K562 (cell line): ENCODE measurements around the gene RSPRY1. TPM values are rescaled to one million over a fixed set of nuclear protein-coding genes. Genes with fewer than 3 reads are reported as not detected.

Source experiments
- ATAC-seq: fragments of 200-7000 bp; cut with Tn5 transposase; 3 replicates; pipeline ENCODE4 v1.9.1; 2020; ENCODE audit warnings: moderate library complexity
- BruUV-seq: library from RNA; stranded (reverse); fragments of 400-500 nt; replicated peaks from 2 replicates; lab custom pipeline; 2021; lab: Mats Ljungman, UMichigan
- CTCF ChIA-PET: fragments of 300-600 bp; formaldehyde crosslinking; extraction: SDS; loops from one replicate; lab custom pipeline; 2021; ENCODE audit warnings: low intra/inter-chr PET ratio; lab: Yijun Ruan, JAX
- POLR2A ChIA-PET: fragments of 300-600, 350-650 bp; sonication (Branson Sonifier 250); formaldehyde crosslinking; extraction: SDS; loops from one replicate; lab custom pipeline; 2021; ENCODE audit warnings: antibody characterized with exemption, inconsistent platforms; lab: Yijun Ruan, JAX
- DNase-seq, 4 experiments: peaks; one replicate each; pipeline versions ENCODE4 v3.0.0 to v3.0.0-alpha.2; 2011 to 2018; ENCODE audit warnings: low spot score in 3 of 4, mixed read lengths in 3 of 4; ENCODE audit errors: extremely low read depth in 1 of 4
- FAIRE-seq: peaks from 2 replicates; lab custom pipeline; 2011; peaks lifted over from hg19 to GRCh38; lab: Jason Lieb, UNC
- H2AFZ ChIP-seq: 2 replicates; pipeline ENCODE4 v1.6.0; 2011; ENCODE audit warnings: low read depth, low read length, control low read depth, inconsistent platforms
- H3K27ac ChIP-seq: fragments of 200-600 bp; 3 replicates; pipeline ENCODE4 v1.8.0; 2011; ENCODE audit warnings: low read depth, mild to moderate bottlenecking, control low read depth, inconsistent platforms, low read length, moderate library complexity, mixed read lengths; ENCODE audit errors: extremely low read depth
- H3K27me3 ChIP-seq, 2 experiments: fragments of 300-600 bp in 1 of 2; 2 replicates in 1 of 2; 3 replicates in 1 of 2; pipeline versions ENCODE4 v1.6.0 to v1.8.0; 2011; ENCODE audit warnings: inconsistent platforms in 2 of 2, low read length in 2 of 2, mild to moderate bottlenecking in 1 of 2, mixed read lengths in 1 of 2, moderate library complexity in 1 of 2; ENCODE audit not compliant: control insufficient read depth in 2 of 2, insufficient read depth in 2 of 2
- H3K36me3 ChIP-seq: fragments of 300-600 bp; 3 replicates; pipeline ENCODE4 v1.8.0; 2011; ENCODE audit warnings: mild to moderate bottlenecking, low read length, inconsistent platforms; ENCODE audit not compliant: control insufficient read depth, insufficient read depth
- H3K4me1 ChIP-seq, 2 experiments: fragments of 200-600 bp in 1 of 2; replicated peaks in 1 of 2; 2 replicates in 1 of 2; 3 replicates in 1 of 2; pipeline versions ENCODE4 v1.5.1 to v1.8.0; 2011; ENCODE audit warnings: inconsistent platforms in 2 of 2, low read length in 2 of 2, mild to moderate bottlenecking in 1 of 2, mixed read lengths in 1 of 2, moderate library complexity in 1 of 2; ENCODE audit not compliant: control insufficient read depth in 2 of 2, insufficient read depth in 2 of 2
- H3K4me2 ChIP-seq: 2 replicates; pipeline ENCODE4 v1.6.1; 2011; ENCODE audit warnings: low read length, control low read depth, inconsistent platforms, mixed read lengths; ENCODE audit not compliant: insufficient read depth
- H3K4me3 ChIP-seq: fragments of 200-600 bp; sonication (generic), shearing (Covaris generic); 2 replicates; pipeline ENCODE4 v1.5.1; 2016; ENCODE audit warnings: control low read depth, inconsistent platforms
- H3K79me2 ChIP-seq: fragments of 200-600 bp; 3 replicates; pipeline ENCODE4 v1.8.0; 2011; ENCODE audit warnings: low read length, inconsistent platforms; ENCODE audit not compliant: control insufficient read depth, insufficient read depth
- H3K9ac ChIP-seq, 2 experiments: 2 replicates each; pipeline versions ENCODE4 v1.6.0 to v1.6.1; 2011; ENCODE audit warnings: low read depth in 2 of 2, low read length in 2 of 2, control low read depth in 1 of 2, inconsistent platforms in 1 of 2, mild to moderate bottlenecking in 1 of 2, mixed read lengths in 1 of 2; ENCODE audit not compliant: insufficient read depth in 1 of 2
- H3K9me1 ChIP-seq: one replicate; pipeline ENCODE4 v1.6.0; 2011; ENCODE audit warnings: inconsistent platforms, mild to moderate bottlenecking, low read length, moderate library complexity; ENCODE audit not compliant: control insufficient read depth, insufficient read depth
- H3K9me3 ChIP-seq: replicated peaks from 2 replicates; pipeline ENCODE4 v1.5.1; 2011; ENCODE audit warnings: low read depth, low read length, inconsistent platforms; ENCODE audit not compliant: control insufficient read depth, insufficient read depth
- H4K20me1 ChIP-seq: replicated peaks from 2 replicates; pipeline ENCODE4 v1.6.1; 2011; ENCODE audit warnings: low read length, inconsistent platforms, mixed read lengths; ENCODE audit not compliant: control insufficient read depth, insufficient read depth
- EGR1 ChIP-seq: fragments of 450-650 bp; conservative IDR thresholded peaks from 2 replicates; pipeline ENCODE4 v1.6.1; 2017; ENCODE audit warnings: mild to moderate bottlenecking
- RAD51 ChIP-seq: fragments of 450-650 bp; IDR thresholded peaks from 2 replicates; pipeline ENCODE4 v1.7.1; 2016; ENCODE audit warnings: low read depth, mild to moderate bottlenecking, borderline replicate concordance
- ZBTB26 ChIP-seq: fragments of 450-650 bp; formaldehyde crosslinking; IDR thresholded peaks from 2 replicates; pipeline ENCODE4 v1.4.0; 2022; ENCODE audit warnings: missing genetic modification characterization
- ZNF347 ChIP-seq: fragments of 450-650 bp; formaldehyde crosslinking; IDR thresholded peaks from 2 replicates; pipeline ENCODE4 v1.4.0; 2020; ENCODE audit warnings: low read depth, mild to moderate bottlenecking, moderate library complexity
- ZNF444 ChIP-seq: fragments of 250-450 bp; sonication (Bioruptor Pico); IDR thresholded peaks from 2 replicates; pipeline ENCODE4 v1.4.0; 2020; ENCODE audit warnings: mild to moderate bottlenecking, moderate library complexity
- WGBS: fragments of 100-300 bp; shearing (Covaris generic); methylation state at CpG from one replicate; pipeline ENCODE4 v1.1.6; 2016; ENCODE audit warnings: low coverage, mixed read lengths; ENCODE audit not compliant: insufficient coverage; ENCODE audit errors: missing lambda C conversion rate; 5-methylcytosine and 5-hydroxymethylcytosine counted together
- in situ Hi-C: fragments of 300-500 bp; cut with MboI; formaldehyde crosslinking; loops from 4 replicates; pipeline ENCODE4 v1.15.0; 2018; ENCODE audit warnings: inconsistent platforms, mixed read lengths
- intact Hi-C: fragments of 100-400 bp; cut with micrococcal nuclease; formaldehyde crosslinking; loops from 2 replicates; pipeline ENCODE4 v1.14.2; 2022
- polyA plus RNA-seq, 8 experiments: library from polyadenylated mRNA; depleted of rRNA in 4 of 8; stranded (reverse) in 5 of 8; unstranded in 3 of 8; fragments of >200 nt; fragmentation: Nextera tagmentation in 2 of 8; fragmentation: Illumina TruSeq in 1 of 8; extraction: Ambion mirVana in 2 of 8; extraction: Trizol in 1 of 8; gene quantifications; 2 replicates each; pipeline versions ENCODE4 v1.2.1 to v1.2.3, GENCODE V29; 2011 to 2014; ENCODE audit warnings: inconsistent platforms in 1 of 8, missing spikeins in 1 of 8
- total RNA-seq, 7 experiments: library from RNA; depleted of rRNA in 6 of 7; stranded (reverse); fragments of >200 nt in 6 of 7; fragmentation: Illumina TruSeq in 2 of 7; extraction: Trizol in 2 of 7; gene quantifications; 2 replicates each; pipeline versions ENCODE4 v1.2.1 to v1.2.3, GENCODE V29; 2011 to 2021; ENCODE audit warnings: low replicate concordance in 1 of 7

Gene RSPRY1
- total and polyA plus RNA-seq, 9 of the 15 experiments (the other 6 are each of a cell fraction or from before 2014, with no cell fraction given) = 10.2 to 27.8 (median 20.8) TPM

GRCh38 chr16:57229079-57229478 lies 43.0 kb downstream of the RSPRY1 start:
- BruUV-seq = no TSS peak
- H3K4me3 ChIP-seq = no peak overlapping the region
- H3K9me3 ChIP-seq = no peaks in the 10 kb centered on the region
- H3K27me3 ChIP-seq = no peaks in the 10 kb centered on the region
- no peak overlapping the region for H3K27ac ChIP-seq
- no peak overlapping the region for H2AFZ ChIP-seq
- DNase-seq (no peak), FAIRE-seq (no peak), ATAC-seq (no peak)
- H3K4me2 ChIP-seq = no peak overlapping the region
- H3K79me2 ChIP-seq = no peaks in the 10 kb centered on the region
- H3K9me1 ChIP-seq = no peaks in the 10 kb centered on the region
- WGBS = 40% methylated on average over 1 of the region's 1 CpG
- intact Hi-C loops = no loop called here
- in situ Hi-C loops = no loop called here
- CTCF ChIA-PET = no interaction called here
- no peak overlapping the region for H3K9ac ChIP-seq
- no peaks in the 10 kb centered on the region for H3K4me1 ChIP-seq
- POLR2A ChIA-PET = no interaction called here
- H3K36me3 ChIP-seq = peaks cover 88% of the 10 kb centered on the region
- no peaks in the 10 kb centered on the region for H4K20me1 ChIP-seq
- TF ChIP-seq ZNF444 (CRISPR knock-in tag) (no peak), ZBTB26 (CRISPR knock-in tag) (no peak), RAD51 (no peak), ZNF347 (no peak), EGR1 (no peak)
